NCI-H446 (cell line): Measurements from ENCODE around the gene PTPRK.

Experiments used
- DNase-seq, 2 experiments: peaks; one replicate each; lab custom pipeline; 2025; lab: John Stamatoyannopoulos, UW

PTPRK gene

DNA sequence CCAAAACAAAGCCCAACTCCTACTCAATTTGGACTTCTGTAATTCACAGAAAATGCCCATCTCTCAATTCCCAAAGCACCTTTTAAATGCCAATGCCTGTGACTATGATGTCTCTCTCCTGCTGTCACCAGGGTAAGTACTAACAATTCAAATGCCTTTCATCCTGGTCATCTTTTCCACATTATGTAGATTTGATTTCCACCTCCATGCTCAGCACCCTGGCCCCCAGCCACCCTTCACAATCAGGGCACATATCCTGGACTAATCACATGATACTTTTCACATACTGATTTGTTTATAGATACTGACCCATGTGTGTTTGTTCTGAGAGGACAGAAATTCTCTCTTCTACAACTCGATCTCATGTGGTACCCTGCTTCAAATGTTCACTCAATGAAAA is 236.3 kb downstream of the PTPRK start:
- DNase-seq = peak; percentile 5 to 23

DNA sequence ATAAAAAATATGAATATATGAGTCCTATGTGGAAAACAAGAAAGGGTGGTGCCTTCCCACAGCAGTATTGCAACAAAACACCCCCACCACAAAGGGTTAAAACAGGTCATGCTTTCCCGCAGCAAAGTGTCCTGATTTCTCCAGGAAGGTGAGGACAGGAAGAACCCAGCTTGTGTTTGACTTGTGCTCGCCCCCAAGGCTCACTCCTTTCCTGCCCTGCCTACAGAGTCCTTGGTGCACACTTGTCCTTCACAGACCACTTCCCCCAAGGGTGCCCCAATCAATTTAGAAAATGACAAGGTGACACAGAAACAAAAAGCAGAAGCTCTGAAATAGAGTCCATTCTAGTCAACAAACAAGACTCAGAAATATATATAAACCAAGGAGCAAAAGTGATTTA is 237.4 kb downstream of the PTPRK start:
- DNase-seq = no peak

DNA sequence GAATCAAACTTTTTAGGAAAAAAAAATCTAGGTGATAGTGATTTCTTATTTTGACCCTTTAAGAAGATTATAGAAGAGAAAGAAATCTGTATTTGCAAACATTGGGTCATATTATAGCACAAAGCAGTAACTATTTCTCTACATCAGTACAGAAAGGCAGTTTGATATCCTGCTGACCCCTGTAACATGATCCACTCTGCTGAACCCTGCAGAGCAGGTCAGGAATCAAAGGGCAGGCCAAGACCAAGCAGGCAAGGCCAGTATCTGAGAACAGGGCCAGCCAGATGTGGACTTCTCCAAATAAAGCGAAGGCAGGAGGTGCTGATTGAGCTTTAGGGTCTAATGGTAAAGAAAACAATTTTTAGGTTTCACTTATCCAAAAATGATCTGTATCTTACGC is 239.4 kb downstream of the PTPRK start:
- no peak for DNase-seq

DNA sequence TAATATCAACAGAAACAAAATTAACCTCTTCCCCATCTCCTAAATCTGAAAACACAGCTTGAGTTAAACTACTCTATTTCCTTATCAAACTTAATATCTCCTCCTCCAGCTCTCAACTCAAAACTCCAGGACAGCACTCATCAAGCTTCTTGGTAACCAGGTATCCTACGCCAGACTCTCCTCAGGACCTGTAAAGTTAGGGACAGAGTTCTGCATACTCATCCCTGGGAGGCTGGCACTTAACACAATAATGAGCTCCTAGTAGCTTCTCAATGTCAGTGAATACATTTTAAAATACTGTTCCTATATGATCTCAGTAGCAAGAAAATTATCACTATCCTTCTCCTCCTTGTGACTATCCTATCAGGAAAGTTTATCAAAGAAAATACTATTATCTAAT is 240.3 kb downstream of the PTPRK start:
- DNase-seq = no peak

DNA sequence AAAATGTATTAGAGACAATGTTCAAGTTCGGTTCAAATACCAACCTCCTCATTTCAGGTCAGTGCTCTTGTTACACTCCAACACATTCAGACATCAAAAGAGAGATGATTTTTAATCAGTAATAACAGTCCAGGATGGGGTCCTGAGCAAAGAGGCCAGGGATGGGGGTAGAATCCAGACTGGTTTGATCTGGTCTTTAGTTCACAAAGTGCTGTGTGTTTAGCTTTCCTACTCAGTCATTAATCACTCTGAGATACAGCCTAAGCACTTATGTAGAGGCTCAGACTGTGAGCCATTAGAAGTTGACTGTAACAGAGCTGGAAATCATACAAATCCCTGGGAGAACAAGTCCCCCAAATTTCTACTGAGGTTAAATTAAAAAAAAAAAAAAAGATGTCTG is 241.6 kb downstream of the PTPRK start:
- no peak for DNase-seq

DNA sequence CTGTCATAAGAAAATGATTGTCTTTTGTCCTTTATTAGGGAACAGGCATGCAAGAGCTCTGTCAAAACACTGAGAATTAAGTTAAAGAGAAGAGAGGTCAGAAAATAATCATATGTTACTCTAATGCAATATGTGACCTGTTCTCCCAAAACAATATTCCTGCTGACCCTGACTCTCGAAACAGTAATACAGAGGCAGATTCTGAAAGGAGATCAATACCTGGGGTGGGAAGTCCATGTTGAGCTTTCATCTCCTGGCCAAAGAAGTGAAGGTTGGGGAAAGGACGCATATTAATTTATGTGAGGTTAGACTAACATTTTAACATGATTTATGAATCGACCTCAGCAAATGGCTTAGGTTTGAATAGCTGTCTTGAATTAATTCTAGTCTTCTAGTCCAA is 243.0 kb downstream of the PTPRK start:
- DNase-seq = no peak

DNA sequence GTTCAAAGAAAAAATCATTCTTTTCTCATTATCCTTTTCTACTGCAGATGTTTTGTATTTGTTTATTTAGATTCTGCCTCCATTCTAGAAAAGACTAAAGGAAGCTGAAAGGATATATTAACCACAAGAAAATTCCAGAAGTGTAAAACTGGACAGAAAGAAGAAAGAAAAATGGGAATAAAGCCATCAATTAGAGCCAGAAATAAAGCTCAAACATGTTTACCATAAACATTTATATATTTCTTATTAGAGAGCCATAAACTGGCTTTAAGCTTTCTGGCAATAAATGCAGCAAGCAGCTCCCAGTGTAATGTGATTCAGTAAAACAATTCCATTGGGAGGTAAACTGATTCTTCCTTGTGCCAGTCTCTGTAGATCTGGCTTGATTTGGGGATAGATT is 244.1 kb downstream of the PTPRK start:
- DNase-seq = no peak

DNA sequence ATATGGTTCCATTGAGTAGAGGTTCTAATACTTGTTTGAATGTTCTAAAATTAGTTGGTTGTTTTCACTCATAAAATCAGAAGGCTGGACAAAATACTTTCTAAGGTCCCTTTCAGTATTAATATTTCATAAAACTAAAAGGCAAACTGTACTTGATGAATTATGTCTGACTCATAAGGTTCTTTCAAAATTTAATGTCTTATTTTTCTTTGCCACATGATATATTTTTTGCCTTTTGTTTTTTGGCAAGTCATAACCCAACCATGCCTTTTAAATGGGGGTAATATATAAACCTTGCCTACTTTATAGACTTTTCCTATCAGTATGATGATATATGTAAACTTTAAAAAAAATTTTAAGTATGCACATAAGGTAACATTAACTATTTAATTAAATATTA is 244.7 kb downstream of the PTPRK start:
- no peak for DNase-seq

DNA sequence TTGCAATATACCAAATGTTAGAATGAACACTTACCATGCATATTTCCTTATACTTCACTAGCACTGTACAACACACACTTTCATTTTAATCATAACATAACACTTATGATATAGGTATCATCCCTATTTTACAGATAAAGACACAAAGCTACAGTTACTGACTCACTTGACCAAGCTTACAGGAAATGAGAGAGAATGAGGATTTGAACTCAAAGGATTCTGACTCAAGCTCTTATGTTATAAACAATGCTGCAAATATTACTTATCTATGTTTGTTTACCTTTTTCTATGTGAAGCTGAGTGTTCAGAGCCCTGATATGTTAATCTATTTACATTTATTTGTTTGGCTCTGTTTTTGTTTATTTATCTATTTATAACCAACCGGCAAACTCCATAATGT is 245.4 kb downstream of the PTPRK start:
- no peak for DNase-seq

DNA sequence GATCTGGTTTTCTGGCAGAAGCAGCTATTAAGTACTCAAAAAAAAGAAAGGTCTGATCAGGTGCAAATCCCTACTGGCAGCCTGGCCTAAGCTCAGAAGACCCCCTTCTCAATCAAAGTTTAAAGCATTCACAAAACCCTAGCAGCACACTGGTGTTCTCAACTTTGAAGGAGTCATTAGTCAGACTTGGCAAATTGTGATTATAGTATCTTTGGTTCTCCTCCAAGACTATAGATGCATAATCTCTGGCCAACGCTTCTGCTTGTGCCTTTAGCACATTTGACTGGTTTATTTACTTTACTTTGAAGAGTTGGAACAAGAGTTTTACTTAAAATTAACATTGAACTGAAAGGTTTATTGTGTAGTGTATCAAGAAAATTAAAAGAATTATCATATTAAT is 248.9 kb downstream of the PTPRK start:
- DNase-seq = peak; percentile 51 to 73

DNA sequence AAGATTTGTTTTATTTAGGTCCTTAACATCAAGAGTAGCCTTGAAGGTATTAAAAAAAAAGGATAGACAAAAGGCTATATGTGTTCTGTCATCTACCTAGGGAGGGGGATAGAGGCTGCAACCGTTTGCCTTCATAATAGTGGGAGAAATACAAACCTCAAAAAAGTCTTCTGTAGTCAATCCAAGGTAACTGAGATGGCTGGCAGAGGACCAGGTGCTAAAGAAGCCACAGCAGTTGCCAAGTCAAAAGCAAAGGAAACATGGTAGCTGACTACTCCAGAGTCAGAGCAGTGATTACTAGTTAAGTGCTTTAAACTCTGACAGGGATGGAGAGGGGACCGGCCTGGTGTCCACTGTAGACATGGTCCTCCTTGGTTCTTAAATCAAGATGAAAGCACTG is 249.4 kb downstream of the PTPRK start:
- peak; percentile 42 to 68 for DNase-seq

DNA sequence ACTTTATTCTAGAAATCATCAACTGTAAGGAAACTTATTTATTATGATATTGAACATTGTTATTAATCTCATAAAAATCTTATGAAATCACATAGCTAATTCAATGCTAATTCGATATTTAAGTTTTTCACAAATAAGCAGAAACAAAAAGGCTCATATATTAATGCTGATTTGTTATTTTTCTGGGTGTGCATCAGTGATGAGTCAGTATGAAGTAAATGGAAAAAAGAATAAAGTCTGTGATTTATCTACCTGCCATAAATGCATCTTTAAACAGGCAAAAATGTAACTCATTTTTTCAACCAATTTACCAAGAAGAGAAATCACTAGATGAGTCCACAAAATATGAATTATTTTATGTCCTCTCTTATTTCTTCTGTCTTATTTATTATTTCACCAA is 253.5 kb downstream of the PTPRK start:
- no peak for DNase-seq

DNA sequence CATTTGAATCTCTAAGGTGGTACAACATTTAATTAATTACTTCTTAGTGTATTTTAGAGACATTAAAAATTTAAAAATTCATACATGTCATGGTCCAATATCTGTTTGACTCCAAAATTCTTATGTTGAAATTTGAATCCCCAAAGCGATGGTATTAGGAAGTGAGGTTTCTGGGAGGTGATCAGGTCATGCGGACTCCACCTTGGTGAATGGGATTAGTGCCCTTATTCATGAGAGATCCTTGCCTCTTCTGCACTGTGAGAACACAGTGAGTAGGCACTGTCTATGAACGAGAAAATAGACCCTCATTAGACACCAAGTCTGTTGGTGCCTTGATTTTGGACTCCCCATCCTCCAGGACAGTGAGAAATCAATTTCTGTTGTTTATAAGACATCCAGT is 254.7 kb downstream of the PTPRK start:
- no peak for DNase-seq

DNA sequence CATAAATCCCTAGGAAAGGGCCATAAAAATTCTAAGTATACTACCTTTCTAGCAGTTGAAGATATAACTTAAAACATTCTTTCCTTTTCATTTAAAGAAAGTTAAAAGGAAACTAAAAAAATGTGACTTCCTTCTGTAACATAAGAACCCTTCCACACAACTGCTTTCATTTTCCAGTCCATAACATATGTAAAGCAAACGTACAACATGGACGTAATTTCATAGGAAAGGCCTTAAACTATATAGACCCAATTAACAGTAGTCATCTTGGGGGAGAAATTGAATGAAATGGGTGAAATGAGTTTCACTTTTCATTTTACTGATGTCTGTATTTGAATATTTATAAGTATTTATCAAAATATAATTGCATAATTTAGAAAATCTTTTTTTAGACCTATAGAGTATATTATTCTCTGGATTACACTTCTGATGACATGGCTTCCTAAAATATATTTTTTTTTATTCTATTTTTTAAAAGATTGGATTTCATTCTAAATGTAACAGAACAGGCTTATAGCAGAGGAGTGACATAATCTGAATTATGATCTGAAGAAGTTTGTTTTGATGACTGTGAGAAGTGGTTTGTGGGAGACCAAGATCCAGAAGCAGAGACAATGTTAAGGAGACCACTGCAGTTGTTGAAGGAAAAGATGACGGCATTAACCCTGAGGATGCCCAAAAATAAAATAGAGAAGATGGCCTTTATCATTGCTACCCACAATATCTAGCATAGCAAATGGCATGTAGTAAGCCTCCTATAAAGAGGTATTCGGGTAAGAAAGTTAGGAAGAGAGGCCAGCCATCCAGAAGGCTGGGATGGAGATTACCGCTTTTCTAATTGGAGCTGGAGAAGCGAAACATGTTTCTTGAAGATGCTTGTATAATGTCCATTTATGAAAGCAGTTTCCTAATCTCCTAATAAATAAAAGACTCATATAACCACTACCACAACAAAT is 260.4 kb downstream of the PTPRK start:
- DNase-seq = no peak

DNA sequence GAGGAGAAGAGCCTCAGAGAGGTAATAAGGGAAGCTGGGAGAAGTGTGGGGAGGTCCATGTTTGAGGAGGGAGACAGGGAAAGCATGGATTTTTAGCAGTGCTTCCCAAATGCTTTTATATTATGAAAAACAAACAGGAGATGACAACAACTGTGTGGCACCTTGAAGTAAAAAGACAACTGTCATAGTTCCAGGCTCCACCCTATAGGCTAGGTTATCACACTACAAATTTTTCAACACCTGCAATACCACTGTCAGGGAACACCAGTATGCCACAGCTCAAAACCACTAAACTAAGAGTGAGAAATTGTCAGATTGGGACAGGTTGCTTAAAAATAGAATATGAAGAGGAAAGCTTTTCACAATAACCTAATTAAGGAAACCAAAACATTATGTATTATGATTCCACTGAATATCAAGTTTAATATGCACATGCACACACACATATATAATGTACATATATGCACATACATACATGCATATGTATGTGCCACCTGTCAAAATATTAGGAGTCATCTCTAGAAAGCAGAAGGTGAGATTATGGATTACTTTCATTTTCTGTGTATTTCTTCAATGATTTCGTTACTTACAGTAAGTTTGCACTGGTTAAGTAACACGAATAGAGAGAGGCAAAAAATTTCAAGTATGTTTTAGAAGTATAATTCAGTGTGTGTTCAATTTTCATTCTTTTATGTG is 261.2 kb downstream of the PTPRK start:
- no peak for DNase-seq

DNA sequence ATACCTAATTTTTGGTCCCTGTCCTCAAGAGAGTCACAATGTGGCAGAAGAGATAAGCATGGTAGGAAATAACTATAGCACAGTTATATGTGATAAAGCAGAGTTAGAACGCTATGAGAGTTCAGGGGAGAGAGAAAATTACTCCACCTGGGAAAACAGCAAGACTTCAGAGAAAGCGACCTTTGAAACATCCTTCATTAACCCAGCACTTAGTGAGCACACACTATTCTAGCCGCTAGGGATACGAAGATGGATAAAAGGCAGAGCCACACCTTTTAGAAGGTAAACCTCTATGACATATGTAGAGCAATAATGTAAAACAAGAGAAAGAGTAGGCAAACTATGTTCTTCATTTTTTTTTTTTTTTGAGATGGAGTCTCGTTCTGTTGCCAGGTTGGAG is 264.3 kb downstream of the PTPRK start:
- no peak for DNase-seq

DNA sequence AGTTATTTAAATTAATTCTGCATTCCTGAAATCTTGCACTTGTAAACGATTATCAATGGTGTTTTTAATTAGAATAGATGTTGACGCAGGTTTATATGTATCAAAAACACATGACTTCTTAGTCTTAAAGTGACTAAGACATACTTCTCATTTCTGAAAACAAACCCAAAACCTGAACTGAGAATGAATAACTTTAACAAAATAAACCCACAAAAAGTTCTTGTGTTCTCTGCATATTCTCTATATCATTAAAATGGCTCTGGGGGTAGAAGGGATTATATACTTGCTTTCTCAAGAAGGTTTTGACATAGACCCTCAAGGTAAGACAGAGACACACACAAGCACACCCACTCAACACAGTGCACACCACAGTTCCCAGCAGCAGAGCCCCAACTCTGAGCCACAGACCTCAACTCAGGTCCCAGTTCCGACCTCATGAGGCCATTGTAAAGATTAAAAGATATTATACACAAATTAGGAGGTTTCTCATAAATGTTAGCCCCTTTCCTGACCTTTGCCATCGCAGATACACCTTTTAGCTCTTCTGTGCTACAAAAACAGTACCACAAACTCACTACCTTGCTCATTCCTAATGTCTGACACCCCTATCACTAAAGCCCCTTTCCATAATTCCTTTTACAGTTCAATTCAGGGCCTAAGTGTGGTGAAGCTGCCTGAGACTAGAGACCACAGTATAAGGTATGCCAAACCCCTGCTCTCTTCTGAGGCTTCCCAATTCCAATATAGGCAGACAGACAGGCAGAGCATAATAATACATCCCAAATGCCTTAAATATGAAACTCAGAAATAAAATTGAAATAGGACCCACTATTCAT is 267.8 kb downstream of the PTPRK start:
- no peak for DNase-seq

DNA sequence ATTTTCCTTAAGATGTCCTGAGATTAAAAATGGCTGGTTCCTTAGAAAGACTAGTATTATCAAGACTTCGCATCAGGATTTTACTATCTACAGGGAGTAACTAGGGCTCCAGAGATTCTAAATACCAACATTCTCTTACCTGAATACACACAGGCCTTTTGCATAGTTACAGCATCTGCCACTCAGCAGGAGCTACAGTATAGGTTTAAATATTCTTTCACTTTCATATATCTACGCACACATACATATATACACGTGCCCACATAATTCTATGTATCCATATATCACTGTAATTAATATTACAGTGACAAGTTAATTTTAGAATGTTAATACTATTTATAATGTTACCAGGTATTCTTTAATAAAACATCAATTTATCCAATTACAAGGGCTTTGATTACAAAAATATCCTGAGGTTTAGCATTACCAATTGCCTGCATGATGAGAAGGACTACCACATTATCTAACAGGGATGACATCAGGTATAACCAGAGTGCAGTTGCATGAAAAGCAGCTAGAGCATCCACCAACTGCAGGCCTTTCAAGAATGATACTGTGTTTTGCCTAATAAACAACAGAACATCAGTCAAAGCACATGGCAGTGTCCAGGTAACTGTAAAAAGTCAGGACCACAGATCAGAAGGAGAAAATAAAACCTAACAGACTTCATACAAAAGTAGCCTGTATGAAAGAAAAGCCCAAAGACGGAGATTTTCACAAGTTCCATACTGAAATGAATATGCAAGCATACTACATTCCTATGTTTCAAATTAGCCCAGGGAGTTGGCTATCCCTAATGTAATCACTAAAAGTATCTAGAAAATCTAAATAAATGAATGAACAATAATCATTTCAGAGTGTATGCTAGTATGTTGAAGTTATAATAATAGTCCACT is 268.7 kb downstream of the PTPRK start:
- no peak for DNase-seq

DNA sequence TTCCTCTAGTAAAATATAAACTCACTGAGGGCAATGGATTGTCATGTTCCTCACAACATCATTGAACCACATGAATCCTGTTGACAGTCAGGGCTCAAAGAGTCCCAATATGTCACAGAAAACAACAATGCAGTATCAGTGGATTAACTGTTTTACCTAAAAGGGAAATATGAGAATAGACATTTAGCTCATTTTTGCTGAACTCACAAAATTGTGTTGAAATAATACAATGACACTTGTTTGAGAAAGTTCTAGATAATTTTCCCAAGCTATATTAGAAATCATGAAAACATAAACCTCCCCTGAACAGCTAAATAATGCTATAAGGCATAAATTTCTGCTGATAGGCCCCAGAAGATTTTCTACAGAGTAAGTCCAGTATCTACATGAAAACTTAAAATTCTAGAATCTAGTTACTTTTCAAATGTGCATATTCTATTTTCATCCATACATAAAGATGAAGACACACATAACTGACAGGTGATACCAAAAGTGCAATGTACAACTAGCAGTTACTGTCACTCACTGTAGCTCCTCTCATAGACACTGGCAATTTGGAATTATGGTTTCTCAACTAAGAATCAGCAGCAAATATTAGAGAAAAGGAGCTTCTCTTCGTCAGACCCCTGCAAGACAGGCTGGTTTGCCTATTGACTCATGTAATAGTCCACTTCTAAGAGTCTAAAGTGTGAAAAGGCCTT is 269.9 kb downstream of the PTPRK start:
- no peak for DNase-seq

DNA sequence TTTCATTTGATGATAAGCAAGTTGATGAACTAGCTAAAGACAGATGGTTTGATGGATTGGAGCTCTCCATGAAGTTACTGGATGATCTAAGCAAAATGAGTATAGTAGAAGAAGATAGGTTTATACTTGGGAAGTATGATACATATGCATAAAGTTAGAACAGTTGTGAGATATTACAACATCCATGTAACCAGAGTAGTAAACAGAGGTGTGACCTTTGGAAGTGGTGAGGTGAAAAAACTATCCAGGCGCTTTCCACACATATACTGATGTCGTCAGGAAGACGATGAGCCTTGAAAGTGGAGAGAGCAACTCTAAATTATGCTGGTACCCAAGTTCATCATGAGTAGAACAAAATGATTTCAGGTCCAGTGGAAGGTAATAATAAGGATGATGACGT is 271.0 kb downstream of the PTPRK start:
- no peak for DNase-seq
